Erythroblast (primary cell): ENCODE data around the gene REL.

Source experiments
- GATA1 ChIP-seq: IDR thresholded peaks from 2 replicates; pipeline ENCODE4 v1.6.1; 2011; ENCODE audit warnings: low read depth, mild to moderate bottlenecking, control low read depth, low read length, moderate library complexity
- POLR2A ChIP-seq: IDR thresholded peaks from 2 replicates; pipeline ENCODE4 v1.6.1; 2011; ENCODE audit warnings: mild to moderate bottlenecking, low read length

DNA sequence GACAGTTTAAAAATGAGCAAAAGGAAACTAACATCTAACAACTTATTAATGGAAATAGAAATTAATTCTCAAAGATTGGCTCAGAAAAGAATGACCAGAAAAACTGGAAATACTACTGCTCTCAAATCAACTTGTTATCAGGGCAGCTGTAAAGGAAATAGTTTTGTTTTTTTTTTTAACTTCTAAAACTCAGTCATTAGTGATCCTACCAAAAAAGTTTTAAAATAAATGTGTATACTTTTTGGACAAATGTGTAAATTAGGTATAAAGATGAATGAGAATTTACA is 84.1 kb downstream of the REL start:
- no peak for TF ChIP-seq POLR2A
- no peak for TF ChIP-seq GATA1
